GM12891 (cell line): ENCODE data around the gene PGGT1B.

Experiments
- POLR2A ChIP-seq: IDR thresholded peaks from 2 replicates; pipeline ENCODE4 v1.6.1; 2011; ENCODE audit warnings: low read depth, low read length, control low read depth
- POLR2AphosphoS5 ChIP-seq: IDR thresholded peaks from 2 replicates; pipeline ENCODE4 v1.6.1; 2011; ENCODE audit warnings: low read depth, low read length, control low read depth
- TAF1 ChIP-seq: IDR thresholded peaks from 2 replicates; pipeline ENCODE4 v1.6.1; 2011; ENCODE audit warnings: low read depth, low read length, control low read depth

DNA sequence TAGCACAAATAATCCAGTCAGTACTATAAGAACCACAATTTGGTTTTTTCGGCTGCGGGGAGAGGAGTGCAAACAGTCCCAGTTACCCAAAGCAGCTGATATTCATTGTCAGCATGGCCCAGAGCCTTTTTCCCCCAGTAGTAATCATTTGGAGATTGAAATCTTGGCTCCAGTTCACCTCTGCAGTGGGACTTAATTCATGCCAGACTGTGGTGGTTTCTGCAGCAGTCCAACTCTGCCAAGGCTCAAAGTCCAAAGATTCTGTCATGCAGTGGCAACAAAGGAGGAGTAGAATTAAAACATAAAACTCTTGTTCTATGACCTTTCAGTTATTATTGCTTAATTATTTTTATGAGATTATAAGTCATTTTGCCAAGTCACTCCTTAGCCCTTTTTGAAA is 68.0 kb downstream of the PGGT1B start:
- TF ChIP-seq POLR2AphosphoS5, result no peak
- no peak for TF ChIP-seq POLR2A
- no peak for TF ChIP-seq TAF1
